SU-DHL-6 (cell line): ENCODE results near the gene TRAF4.

Experiments
- H2AFZ ChIP-seq: fragments of 200-600 bp; sonication (generic); 2 replicates; pipeline ENCODE4 v1.6.1; 2014; ENCODE audit warnings: low read depth, mild to moderate bottlenecking, moderate library complexity, mixed read lengths, antibody characterized with exemption, low read length; ENCODE audit not compliant: severe bottlenecking
- H3F3A ChIP-seq: fragments of 200-600 bp; shearing (Covaris generic); 2 replicates; pipeline ENCODE4 v1.6.0; 2016; ENCODE audit warnings: antibody characterized with exemption, mild to moderate bottlenecking; ENCODE audit not compliant: insufficient read depth
- H3K27ac ChIP-seq: fragments of 200-600 bp; sonication (generic); 2 replicates; pipeline ENCODE4 v1.5.1; 2016; ENCODE audit warnings: low read depth, mild to moderate bottlenecking, low read length, moderate library complexity, mixed read lengths
- H3K27me3 ChIP-seq: fragments of 200-600 bp; sonication (generic), shearing (Covaris generic); 2 replicates; pipeline ENCODE4 v1.6.0; 2014; ENCODE audit warnings: mild to moderate bottlenecking, low read length
- H3K36me3 ChIP-seq: fragments of 200-600 bp; sonication (generic); 2 replicates; pipeline ENCODE4 v1.6.1; 2014; ENCODE audit warnings: mild to moderate bottlenecking, low read length, mixed read lengths
- H3K4me2 ChIP-seq: fragments of 300-600, 200-600 bp; shearing (Covaris generic), sonication (generic); 2 replicates; pipeline ENCODE4 v1.6.0; 2014; ENCODE audit warnings: low read length, low read depth, mild to moderate bottlenecking; ENCODE audit not compliant: poor library complexity, severe bottlenecking
- H3K4me3 ChIP-seq: fragments of 200-600 bp; sonication (generic); 2 replicates; pipeline ENCODE4 v1.5.1; 2014; ENCODE audit warnings: antibody characterized with exemption, low read length, mild to moderate bottlenecking, mixed read lengths; ENCODE audit not compliant: insufficient read depth, poor library complexity, severe bottlenecking
- H3K79me2 ChIP-seq: fragments of 200-600 bp; sonication (generic); 2 replicates; pipeline ENCODE4 v1.6.1; 2014; ENCODE audit warnings: mild to moderate bottlenecking, low read length, moderate library complexity; ENCODE audit not compliant: insufficient read depth
- H3K9ac ChIP-seq: fragments of 200-600 bp; sonication (generic); 2 replicates; pipeline ENCODE4 v1.7.0; 2014; ENCODE audit warnings: mild to moderate bottlenecking, low read length
- H3K9me2 ChIP-seq: fragments of 200-600 bp; sonication (generic); replicated peaks from 2 replicates; pipeline ENCODE4 v1.6.1; 2014; ENCODE audit warnings: low read length; ENCODE audit not compliant: insufficient read depth
- H3K9me3 ChIP-seq: fragments of 200-600 bp; sonication (generic); 2 replicates; pipeline ENCODE4 v1.6.1; 2014; ENCODE audit warnings: low read length, mixed read lengths; ENCODE audit not compliant: insufficient read depth
- H4K20me1 ChIP-seq: fragments of 200-600 bp; sonication (generic); 2 replicates; pipeline ENCODE4 v1.6.1; 2014; ENCODE audit warnings: low read depth, mild to moderate bottlenecking, antibody characterized with exemption, low read length, moderate library complexity, mixed read lengths
- EZH2phosphoT487 ChIP-seq: fragments of 200-600 bp; sonication (generic), shearing (Covaris generic); conservative IDR thresholded peaks from 2 replicates; pipeline ENCODE4 v1.6.1; 2018; ENCODE audit warnings: mild to moderate bottlenecking, antibody characterized with exemption, low read length, moderate library complexity, mixed read lengths
- TF ChIP-seq, protein P1 (sequence below): fragments of 200-600 bp; sonication (generic); IDR thresholded peaks from one replicate; pipeline ENCODE4 v1.5.1; 2017; ENCODE audit warnings: antibody characterized with exemption, mild to moderate bottlenecking, low read length, moderate library complexity; ENCODE audit not compliant: insufficient read depth, poor library complexity, severe bottlenecking

The TRAF4 gene

DNA sequence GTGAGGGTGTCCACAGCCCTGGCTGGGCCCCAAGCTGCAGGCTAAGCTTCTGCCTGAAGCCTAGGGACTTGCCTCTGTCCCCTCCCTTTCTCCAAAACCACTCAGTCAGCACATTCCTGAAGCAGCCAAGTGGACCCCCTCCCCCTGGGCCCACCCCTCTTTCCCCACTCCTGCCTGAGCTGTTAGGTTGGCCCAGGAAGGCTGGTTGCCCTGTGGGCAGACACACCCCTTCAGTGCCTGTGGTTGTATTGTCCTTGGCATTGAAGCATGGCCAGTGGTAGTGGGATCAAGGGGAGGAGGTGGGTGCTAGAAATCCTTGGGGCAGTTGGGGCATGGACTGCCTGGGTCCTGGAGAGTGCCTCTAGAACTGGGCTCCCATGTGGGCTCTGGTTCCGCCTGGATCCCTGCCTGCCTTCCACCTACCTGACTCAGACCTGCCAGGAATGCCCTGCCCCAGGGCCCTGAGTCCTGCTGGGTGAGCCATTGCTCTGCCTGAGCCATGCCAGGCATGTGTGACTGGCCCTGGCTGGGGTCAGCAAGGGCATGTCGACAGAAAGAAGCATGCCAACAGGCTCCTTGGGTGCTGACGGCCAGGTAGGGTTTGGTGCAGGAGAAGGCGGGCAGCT, 2.1 kb downstream of the TRAF4 start:
- peaks cover 21% of the 10 kb centered on the region for H3K36me3 ChIP-seq
- peak overlapping the region; percentile 71 for H3K4me2 ChIP-seq
- peak overlapping the region; percentile 98 for H3K4me3 ChIP-seq
- peak overlapping the region; percentile 99 for H3K9ac ChIP-seq
- peaks cover 49% of the 10 kb centered on the region for H3K79me2 ChIP-seq
- H3K9me2 ChIP-seq = no peaks in the 10 kb centered on the region
- peaks cover 6% of the 10 kb centered on the region for H4K20me1 ChIP-seq
- no peak overlapping the region for H2AFZ ChIP-seq
- TF ChIP-seq, protein P1, sequence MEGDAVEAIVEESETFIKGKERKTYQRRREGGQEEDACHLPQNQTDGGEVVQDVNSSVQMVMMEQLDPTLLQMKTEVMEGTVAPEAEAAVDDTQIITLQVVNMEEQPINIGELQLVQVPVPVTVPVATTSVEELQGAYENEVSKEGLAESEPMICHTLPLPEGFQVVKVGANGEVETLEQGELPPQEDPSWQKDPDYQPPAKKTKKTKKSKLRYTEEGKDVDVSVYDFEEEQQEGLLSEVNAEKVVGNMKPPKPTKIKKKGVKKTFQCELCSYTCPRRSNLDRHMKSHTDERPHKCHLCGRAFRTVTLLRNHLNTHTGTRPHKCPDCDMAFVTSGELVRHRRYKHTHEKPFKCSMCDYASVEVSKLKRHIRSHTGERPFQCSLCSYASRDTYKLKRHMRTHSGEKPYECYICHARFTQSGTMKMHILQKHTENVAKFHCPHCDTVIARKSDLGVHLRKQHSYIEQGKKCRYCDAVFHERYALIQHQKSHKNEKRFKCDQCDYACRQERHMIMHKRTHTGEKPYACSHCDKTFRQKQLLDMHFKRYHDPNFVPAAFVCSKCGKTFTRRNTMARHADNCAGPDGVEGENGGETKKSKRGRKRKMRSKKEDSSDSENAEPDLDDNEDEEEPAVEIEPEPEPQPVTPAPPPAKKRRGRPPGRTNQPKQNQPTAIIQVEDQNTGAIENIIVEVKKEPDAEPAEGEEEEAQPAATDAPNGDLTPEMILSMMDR = no peak
- TF ChIP-seq EZH2phosphoT487 = no peak
- peaks cover 88% of the 10 kb centered on the region for H3F3A ChIP-seq
- H3K9me3 ChIP-seq = no peaks in the 10 kb centered on the region
- H3K27ac ChIP-seq = peak overlapping the region; percentile 99
- no peaks in the 10 kb centered on the region for H3K27me3 ChIP-seq

DNA sequence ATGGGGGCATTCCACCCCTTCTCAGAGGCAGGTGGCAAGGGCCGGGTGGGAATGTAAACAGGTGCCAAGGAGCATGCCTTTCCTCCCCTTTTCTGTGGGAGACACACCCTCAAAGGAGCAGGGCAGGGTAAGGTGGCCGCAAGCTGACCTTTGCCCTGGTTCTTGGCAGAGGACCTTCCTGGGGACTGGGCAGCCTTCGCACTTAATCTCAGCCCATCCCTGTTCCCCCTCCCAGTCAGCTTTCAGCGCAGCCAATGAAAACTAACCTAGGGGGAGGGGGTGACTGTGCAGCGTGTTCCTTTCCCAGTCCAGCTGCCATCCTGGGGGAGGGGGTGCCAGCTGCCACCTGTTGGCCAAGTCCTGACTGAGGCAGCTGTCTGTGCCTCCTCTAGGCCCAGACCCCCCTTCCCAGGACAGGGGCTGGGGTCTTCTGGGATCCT, 2.8 kb downstream of the TRAF4 start:
- peak overlapping the region; percentile 71 for H3K4me2 ChIP-seq
- peak overlapping the region; percentile 99 for H3K27ac ChIP-seq

DNA sequence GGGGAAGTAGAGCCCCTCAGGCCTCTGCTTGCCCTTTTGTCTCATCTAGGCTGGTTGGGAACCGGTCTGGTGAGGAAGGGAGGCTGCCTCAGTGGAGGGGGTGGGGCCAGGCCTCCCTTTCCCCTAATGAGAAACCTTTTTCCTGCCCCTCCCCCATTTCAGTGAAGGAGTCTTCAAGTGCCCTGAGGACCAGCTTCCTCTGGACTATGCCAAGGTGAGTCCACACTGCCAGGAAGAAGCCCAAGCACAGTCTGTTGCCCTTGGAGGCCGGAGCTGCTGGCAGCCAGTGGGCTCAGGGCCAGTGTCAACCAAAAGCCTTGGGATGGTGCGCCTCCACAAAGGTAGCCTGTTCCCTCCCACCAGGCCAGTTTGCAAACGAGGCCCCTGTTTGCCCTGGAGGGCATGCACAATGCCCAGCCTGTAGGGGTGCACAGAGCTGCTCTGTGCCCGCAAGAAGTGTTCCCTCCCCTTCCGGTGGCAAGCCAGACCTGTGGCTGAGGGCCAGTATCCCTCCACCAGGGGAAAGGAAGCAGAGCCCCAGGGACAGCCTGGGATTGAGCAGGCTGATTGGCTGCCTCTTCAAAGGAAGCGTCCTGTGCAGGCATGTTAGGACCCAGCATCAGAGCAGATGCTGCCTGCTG, 3.4 kb downstream of the TRAF4 start:
- Histone ChIP-seq H3K4me2 (peak overlapping the region; percentile 71), H3K9me3 (no peaks in the 10 kb centered on the region), H3K9me2 (no peaks in the 10 kb centered on the region), H3K4me3 (no peak overlapping the region), H3F3A (peaks cover 87% of the 10 kb centered on the region), H3K27ac (peak overlapping the region; percentile 99), H4K20me1 (peaks cover 7% of the 10 kb centered on the region), H3K27me3 (no peaks in the 10 kb centered on the region), H2AFZ (no peak overlapping the region), H3K79me2 (peaks cover 49% of the 10 kb centered on the region), H3K36me3 (peaks cover 27% of the 10 kb centered on the region), H3K9ac (peak overlapping the region; percentile 99; the same call in 1 of the 2 replicates)
- TF ChIP-seq EZH2phosphoT487 = no peak
- TF ChIP-seq, protein P1 = no peak

More for the DNA sequence above, 2.8 kb downstream of the TRAF4 start:
- H3K79me2 ChIP-seq = peaks cover 49% of the 10 kb centered on the region
- peaks cover 26% of the 10 kb centered on the region for H3K36me3 ChIP-seq
- H3K9me3 ChIP-seq = no peaks in the 10 kb centered on the region
- no peak overlapping the region for H2AFZ ChIP-seq
- peak overlapping the region; percentile 98 for H3K4me3 ChIP-seq
- TF ChIP-seq, protein P1 = no peak
- TF ChIP-seq EZH2phosphoT487 = no peak
- no peaks in the 10 kb centered on the region for H3K9me2 ChIP-seq
- peak overlapping the region; percentile 99 for H3K9ac ChIP-seq
- H3F3A ChIP-seq = peaks cover 87% of the 10 kb centered on the region
- peaks cover 7% of the 10 kb centered on the region for H4K20me1 ChIP-seq
- H3K27me3 ChIP-seq = no peaks in the 10 kb centered on the region
